Left lung (tissue), 10 donors: ENCODE results near the gene PDCD11. TPM values are rescaled to one million over a fixed set of nuclear protein-coding genes. Genes with fewer than 3 reads are reported as not detected.
A peak's percentile ranks its signal among the peaks of the same experiment; 100 is the strongest.

Experiments used
- ATAC-seq: fragments of 200-7000 bp; cut with Tn5 transposase; one replicate; pipeline ENCODE4 v1.9.1; 2020; ENCODE audit warnings: moderate library complexity
- DNase-seq, 4 donors: peaks; one replicate each; pipeline ENCODE4 v3.0.0-alpha.2; 2013 to 2020
- H3K27ac ChIP-seq, 2 donors: fragments of 200-600 bp; sonication (generic) in 1 of 2; one replicate each; pipeline versions ENCODE4 v1.5.0 to v1.8.0; 2020 to 2021
- H3K27me3 ChIP-seq, 2 donors: fragments of 200-600 bp; sonication (generic) in 1 of 2; one replicate each; pipeline versions ENCODE4 v1.5.0 to v1.8.0; 2020 to 2021
- H3K36me3 ChIP-seq, 2 donors: fragments of 200-600 bp; sonication (generic) in 1 of 2; one replicate each; pipeline versions ENCODE4 v1.5.0 to v1.8.0; 2020 to 2021
- H3K4me1 ChIP-seq, 2 donors: fragments of 200-600 bp; one replicate each; pipeline ENCODE4 v1.8.0; 2021
- H3K4me3 ChIP-seq, 2 donors: fragments of 200-600 bp; sonication (generic) in 1 of 2; one replicate each; pipeline versions ENCODE4 v1.5.0 to v1.8.0; 2020 to 2021; ENCODE audit warnings: mild to moderate bottlenecking in 1 of 2
- H3K9me3 ChIP-seq, 2 donors: fragments of 200-600 bp; sonication (generic) in 1 of 2; one replicate each; pipeline versions ENCODE4 v1.5.0 to v1.8.0; 2020 to 2021
- CTCF ChIP-seq, 2 donors: fragments of 200-600 bp; sonication (generic) in 1 of 2; IDR thresholded peaks; one replicate each; pipeline versions ENCODE4 v1.5.0 to v1.8.0; 2021; ENCODE audit warnings: antibody characterized with exemption in 2 of 2
- intact Hi-C, 2 donors: fragments of 100-400 bp; cut with DNase I; formaldehyde crosslinking; loops; one replicate each; pipeline versions ENCODE4 v1.11.2 to v1.14.2; 2022
- polyA plus RNA-seq, 6 donors: library from polyadenylated mRNA; unstranded; fragments of 120-200 nt; gene quantifications; one replicate each; pipeline ENCODE4 v1.2.1, GENCODE V29; 2013; ENCODE audit not compliant: insufficient read length in 6 of 6
- total RNA-seq, 2 donors: library from RNA; stranded (reverse); fragmentation: NEBNext Ultra II Directional; extraction: Animal tissue kit (Norgen Biotek cat#: 25700); gene quantifications; one replicate each; pipeline ENCODE4 v1.2.1, GENCODE V29; 2021
- donor health status: DM: no; HTN: yes; CAD: no.
- donor health status: DM: no; HTN: no; CAD: no.

Gene PDCD11
- total and polyA plus RNA-seq, 8 donors: 20.1 to 42.4 (median 39.0) TPM

- Histone ChIP-seq H3K4me1 (peaks cover 36 to 85% of the 10 kb centered on the region in 2 donors), H3K27me3 (peaks cover 0 to 15% of the 10 kb centered on the region in 2 donors), H3K9me3 (no peaks in the 10 kb centered on the region), H3K4me3 (peak overlapping the region in 1 of 2 donors; percentile 77), H3K36me3 (peaks cover 0 to 66% of the 10 kb centered on the region in 2 donors), H3K27ac (peak overlapping the region; percentile 28 to 83)
- DNase-seq (peak in 2 of 4 donors; percentile 57 to 64), ATAC-seq (peak; percentile 47)
- no peak for TF ChIP-seq CTCF (IDR thresholded peaks at IDR 0.05)
- intact Hi-C loops: no loop called here
These were observed 52.3 kb downstream of the PDCD11 start for GRCh38 chr10:103448746-103449145.

- peaks cover 36 to 81% of the 10 kb centered on the region in 2 donors for H3K4me1 ChIP-seq
- H3K4me3 ChIP-seq: peak overlapping the region in 1 of 2 donors; percentile 77
- no peaks in the 10 kb centered on the region for H3K9me3 ChIP-seq
- peaks cover 0 to 58% of the 10 kb centered on the region in 2 donors for H3K36me3 ChIP-seq
- H3K27me3 ChIP-seq: peaks cover 0 to 15% of the 10 kb centered on the region in 2 donors
- TF ChIP-seq CTCF (IDR thresholded peaks at IDR 0.05): no peak
- intact Hi-C loops: no loop called here
- ATAC-seq (no peak), DNase-seq (peak in 1 of 4 donors; percentile 80)
- peak overlapping the region; percentile 28 to 83 for H3K27ac ChIP-seq
These were observed 53.0 kb downstream of the PDCD11 start for GRCh38 chr10:103449208-103450144.

- ATAC-seq (no peak), DNase-seq (peak in 1 of 4 donors; percentile 52)
- no peaks in the 10 kb centered on the region for H3K9me3 ChIP-seq
- H3K36me3 ChIP-seq: peaks cover 0 to 51% of the 10 kb centered on the region in 2 donors
- intact Hi-C loops: no loop called here
- H3K27ac ChIP-seq: peak overlapping the region; percentile 83 to 84
- peaks cover 36 to 74% of the 10 kb centered on the region in 2 donors for H3K4me1 ChIP-seq
- H3K4me3 ChIP-seq: peak overlapping the region; percentile 75 to 77
- no peak for TF ChIP-seq CTCF (IDR thresholded peaks at IDR 0.05)
- H3K27me3 ChIP-seq: peaks cover 0 to 15% of the 10 kb centered on the region in 2 donors
These were observed 53.8 kb downstream of the PDCD11 start for GRCh38 chr10:103450201-103450695.

- H3K4me3 ChIP-seq: peak overlapping the region; percentile 75 to 77
- H3K9me3 ChIP-seq: no peaks in the 10 kb centered on the region
- DNase-seq (peak in 2 of 4 donors; percentile 70 to 87), ATAC-seq (peak; percentile 54)
- H3K4me1 ChIP-seq: peaks cover 36 to 64% of the 10 kb centered on the region in 2 donors
- peaks cover 0 to 41% of the 10 kb centered on the region in 2 donors for H3K36me3 ChIP-seq
- no peak for TF ChIP-seq CTCF (IDR thresholded peaks at IDR 0.05)
- peaks cover 0 to 15% of the 10 kb centered on the region in 2 donors for H3K27me3 ChIP-seq
- H3K27ac ChIP-seq: peak overlapping the region; percentile 83 to 84
- intact Hi-C loops: no loop called here
These were observed 54.8 kb downstream of the PDCD11 start for GRCh38 chr10:103451091-103451813.
